ENCODE results near the gene LARP1. TPM values are rescaled to one million over a fixed set of nuclear protein-coding genes. Genes with fewer than 3 reads are reported as not detected.

LARP1 gene
- total RNA-seq, 1 donor from 2014 or later = 243 TPM

DNA sequence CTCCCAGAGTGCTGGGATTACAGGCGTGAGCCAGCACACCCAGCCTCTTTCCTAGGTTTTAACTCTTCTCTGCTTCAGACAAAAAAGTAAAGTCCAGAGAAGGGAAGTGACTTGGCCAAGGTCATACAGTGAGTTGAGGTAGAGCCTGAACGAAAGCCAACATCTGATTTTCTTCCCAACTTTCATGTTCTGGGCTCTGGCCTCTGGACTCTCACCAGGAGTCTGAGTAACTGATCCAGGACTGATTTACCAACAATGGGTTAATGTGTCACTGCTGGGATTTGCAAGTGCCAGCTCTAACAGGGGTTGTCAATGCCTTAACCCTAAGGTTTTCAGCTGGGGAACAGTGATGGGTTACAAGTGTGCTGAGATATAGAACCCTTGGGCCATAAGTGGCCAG lies 32.2 kb upstream of the LARP1 start:
- FAIRE-seq = no peak
- peaks cover 3% of the 10 kb centered on the region for H3K27me3 Mint-ChIP-seq (ENCODE audit: low read depth, unreplicated experiment)
- TF ChIP-seq CTCF (IDR thresholded peaks at IDR 0.05; ENCODE audit: insufficient read depth, low read depth, low read length) = no peak
- Histone ChIP-seq H2AFZ (ENCODE audit: low read depth, low read length) (no peak overlapping the region), H3K9me3 (ENCODE audit: insufficient read depth, low read depth, low read length) (no peaks in the 10 kb centered on the region), H4K20me1 (ENCODE audit: insufficient read depth, low read length) (no peaks in the 10 kb centered on the region), H3K4me2 (ENCODE audit: low read length) (no peak overlapping the region), H3K36me3 (ENCODE audit: insufficient read depth, low read length) (no peaks in the 10 kb centered on the region), H3K9ac (ENCODE audit: low read length) (no peak overlapping the region), H3K4me1 (ENCODE audit: insufficient read depth, low read length) (no peaks in the 10 kb centered on the region), H3K79me2 (ENCODE audit: insufficient read depth, low read length) (no peaks in the 10 kb centered on the region), H3K27ac (ENCODE audit: low read depth, low read length) (no peak overlapping the region), H3K4me3 (ENCODE audit: insufficient read depth, low read depth, low read length) (no peak overlapping the region), H3K27me3 (ENCODE audit: insufficient read depth, low read length) (no peaks in the 10 kb centered on the region)
- no peak overlapping the region for H3K27ac Mint-ChIP-seq (ENCODE audit: unreplicated experiment)
- DNase-seq (ENCODE audit: low read depth) = no peak
- H3K36me3 Mint-ChIP-seq (ENCODE audit: low read depth, unreplicated experiment) = no peaks in the 10 kb centered on the region
- no peaks in the 10 kb centered on the region for H3K9me3 Mint-ChIP-seq (ENCODE audit: unreplicated experiment)
- no peak overlapping the region for H3K4me3 Mint-ChIP-seq (ENCODE audit: unreplicated experiment)
- peaks cover 4% of the 10 kb centered on the region for H3K4me1 Mint-ChIP-seq (ENCODE audit: low read depth, unreplicated experiment)

- peak; percentile 52 for DNase-seq (ENCODE audit: low read depth)
- H3K27me3 ChIP-seq (ENCODE audit: insufficient read depth, low read length) = no peaks in the 10 kb centered on the region
Measured at GRCh38 chr5:154723740-154724505, 31.3 kb upstream of the LARP1 start.

More at GRCh38 chr5:154723740-154724505, 31.3 kb upstream of the LARP1 start:
- H3K9me3 ChIP-seq (ENCODE audit: insufficient read depth, low read depth, low read length) = no peaks in the 10 kb centered on the region
- peaks cover 4% of the 10 kb centered on the region for H3K4me1 Mint-ChIP-seq (ENCODE audit: low read depth, unreplicated experiment)
- no peaks in the 10 kb centered on the region for H3K4me1 ChIP-seq (ENCODE audit: insufficient read depth, low read length)
- H3K9ac ChIP-seq (ENCODE audit: low read length) = no peak overlapping the region
- H3K36me3 ChIP-seq (ENCODE audit: insufficient read depth, low read length) = no peaks in the 10 kb centered on the region
- H3K4me3 ChIP-seq (ENCODE audit: insufficient read depth, low read depth, low read length) = no peak overlapping the region
- H3K27ac Mint-ChIP-seq (ENCODE audit: unreplicated experiment) = no peak overlapping the region
- H2AFZ ChIP-seq (ENCODE audit: low read depth, low read length) = no peak overlapping the region
- no peak overlapping the region for H3K4me3 Mint-ChIP-seq (ENCODE audit: unreplicated experiment)
- peaks cover 3% of the 10 kb centered on the region for H3K27me3 Mint-ChIP-seq (ENCODE audit: low read depth, unreplicated experiment)
- H3K9me3 Mint-ChIP-seq (ENCODE audit: unreplicated experiment) = no peaks in the 10 kb centered on the region
- no peak for TF ChIP-seq EZH2 (IDR thresholded peaks at IDR 0.05; ENCODE audit: insufficient read depth, low read length)
- no peak for TF ChIP-seq CTCF (IDR thresholded peaks at IDR 0.05; ENCODE audit: insufficient read depth, low read depth, low read length)
- H3K4me2 ChIP-seq (ENCODE audit: low read length) = no peak overlapping the region
- no peaks in the 10 kb centered on the region for H3K36me3 Mint-ChIP-seq (ENCODE audit: low read depth, unreplicated experiment)
- no peaks in the 10 kb centered on the region for H3K79me2 ChIP-seq (ENCODE audit: insufficient read depth, low read length)
- H4K20me1 ChIP-seq (ENCODE audit: insufficient read depth, low read length) = no peaks in the 10 kb centered on the region
- no peak for FAIRE-seq
- no peak overlapping the region for H3K27ac ChIP-seq (ENCODE audit: low read depth, low read length)

Data from astrocyte (in vitro differentiated cells and primary cell).